ENCODE results near the gene WHRN.

The WHRN gene

GRCh38 chr9:114418053-114418452, 87.2 kb downstream of the WHRN start:
- TF ChIP-seq REST (IDR thresholded peaks at IDR 0.05; ENCODE audit: insufficient read depth in 1 of 2, low read depth in 2 of 2, low read length in 2 of 2) (no peak), POLR2AphosphoS5 (IDR thresholded peaks at IDR 0.05; ENCODE audit: low read depth, low read length) (no peak), TAF1 (IDR thresholded peaks at IDR 0.05; ENCODE audit: borderline replicate concordance, insufficient read depth, low read length) (no peak), SIN3A (IDR thresholded peaks at IDR 0.05; ENCODE audit: borderline replicate concordance, insufficient read depth, low read length) (no peak), FOXP2 (optimal IDR thresholded peaks at IDR 0.05; ENCODE audit: borderline replicate concordance, extremely low read depth, extremely low read length, insufficient read depth) (no peak)

- no peak for TF ChIP-seq REST (IDR thresholded peaks at IDR 0.05; ENCODE audit: insufficient read depth in 1 of 2, low read depth in 2 of 2, low read length in 2 of 2)
- no peak for TF ChIP-seq TAF1 (IDR thresholded peaks at IDR 0.05; ENCODE audit: borderline replicate concordance, insufficient read depth, low read length)
- TF ChIP-seq FOXP2 (optimal IDR thresholded peaks at IDR 0.05; ENCODE audit: borderline replicate concordance, extremely low read depth, extremely low read length, insufficient read depth), result no peak
- no peak for TF ChIP-seq SIN3A (IDR thresholded peaks at IDR 0.05; ENCODE audit: borderline replicate concordance, insufficient read depth, low read length)
- no peak for TF ChIP-seq POLR2AphosphoS5 (IDR thresholded peaks at IDR 0.05; ENCODE audit: low read depth, low read length)
Observed at GRCh38 chr9:114417511-114417910, 87.8 kb downstream of the WHRN start.

GRCh38 chr9:114416906-114417305, 88.4 kb downstream of the WHRN start:
- TF ChIP-seq REST (IDR thresholded peaks at IDR 0.05; ENCODE audit: insufficient read depth in 1 of 2, low read depth in 2 of 2, low read length in 2 of 2), result no peak
- no peak for TF ChIP-seq TAF1 (IDR thresholded peaks at IDR 0.05; ENCODE audit: borderline replicate concordance, insufficient read depth, low read length)
- no peak for TF ChIP-seq POLR2AphosphoS5 (IDR thresholded peaks at IDR 0.05; ENCODE audit: low read depth, low read length)
- no peak for TF ChIP-seq SIN3A (IDR thresholded peaks at IDR 0.05; ENCODE audit: borderline replicate concordance, insufficient read depth, low read length)
- TF ChIP-seq FOXP2 (optimal IDR thresholded peaks at IDR 0.05; ENCODE audit: borderline replicate concordance, extremely low read depth, extremely low read length, insufficient read depth), result no peak

GRCh38 chr9:114416290-114416689, 89.0 kb downstream of the WHRN start:
- no peak for TF ChIP-seq SIN3A (IDR thresholded peaks at IDR 0.05; ENCODE audit: borderline replicate concordance, insufficient read depth, low read length)

- TF ChIP-seq POLR2AphosphoS5 (IDR thresholded peaks at IDR 0.05; ENCODE audit: low read depth, low read length), result no peak
- no peak for TF ChIP-seq TAF1 (IDR thresholded peaks at IDR 0.05; ENCODE audit: borderline replicate concordance, insufficient read depth, low read length)
- no peak for TF ChIP-seq REST (IDR thresholded peaks at IDR 0.05; ENCODE audit: insufficient read depth in 1 of 2, low read depth in 2 of 2, low read length in 2 of 2)
- TF ChIP-seq SIN3A (IDR thresholded peaks at IDR 0.05; ENCODE audit: borderline replicate concordance, insufficient read depth, low read length), result no peak
- no peak for TF ChIP-seq FOXP2 (optimal IDR thresholded peaks at IDR 0.05; ENCODE audit: borderline replicate concordance, extremely low read depth, extremely low read length, insufficient read depth)
Observed at GRCh38 chr9:114414346-114414745, 90.9 kb downstream of the WHRN start.
